Naive thymus-derived CD4-positive, alpha-beta T cell (primary cell): ENCODE data around the gene RSKR. TPM values are rescaled to one million over a fixed set of nuclear protein-coding genes. Genes with fewer than 3 reads are reported as not detected.
"Not testable (repeated sequence)": the region's sequence is repeated elsewhere in the genome, so short reads cannot be mapped to it uniquely, and the experiment has no call there.

Experiments used
- ATAC-seq: fragments of 150-1000 bp; cut with Tn5 transposase; 2 replicates; pipeline ENCODE4 v1.10.0; 2021; ENCODE audit warnings: mild to moderate bottlenecking, moderate library complexity
- CTCF ChIA-PET: fragments of 350-600 bp; sonication (Branson Sonifier 250); formaldehyde crosslinking; loops from one replicate; lab custom pipeline; 2021; ENCODE audit warnings: antibody characterized with exemption; lab: Charles Lee
- POLR2A ChIA-PET: fragments of 350-600 bp; sonication (Branson Sonifier 250); formaldehyde crosslinking; loops from one replicate; lab custom pipeline; 2021; ENCODE audit warnings: antibody characterized with exemption, inconsistent platforms; lab: Charles Lee
- DNase-seq, 9 donors: peaks; one replicate each; pipeline versions ENCODE4 v3.0.0 to v3.0.0-alpha.2; 2020 to 2022; ENCODE audit warnings: mixed read lengths in 1 of 9
- H3K27ac ChIP-seq: one replicate; pipeline ENCODE4 v1.7.0; 2013; ENCODE audit warnings: mild to moderate bottlenecking, low read depth, low read length, moderate library complexity
- H3K27me3 ChIP-seq, 2 donors: one replicate each; pipeline ENCODE4 v1.7.0; 2013; ENCODE audit warnings: low read length in 2 of 2, mild to moderate bottlenecking in 2 of 2, moderate library complexity in 2 of 2; ENCODE audit not compliant: control insufficient read depth in 2 of 2, insufficient read depth in 2 of 2
- H3K36me3 ChIP-seq, 3 experiments: 1 replicate in 2 of 3; 2 replicates in 1 of 3; pipeline ENCODE4 v1.7.0; 2013; ENCODE audit warnings: low read length in 3 of 3, mild to moderate bottlenecking in 3 of 3, moderate library complexity in 1 of 3; ENCODE audit not compliant: insufficient read depth in 3 of 3, control insufficient read depth in 2 of 3
- H3K4me1 ChIP-seq, 2 donors: one replicate each; pipeline ENCODE4 v1.7.0; 2013; ENCODE audit warnings: low read length in 2 of 2, mild to moderate bottlenecking in 2 of 2, moderate library complexity in 1 of 2; ENCODE audit not compliant: control insufficient read depth in 2 of 2, insufficient read depth in 2 of 2
- H3K4me3 ChIP-seq: 2 replicates; pipeline ENCODE4 v1.7.0; 2013; ENCODE audit warnings: mild to moderate bottlenecking, low read length
- H3K9me3 ChIP-seq, 3 experiments: 1 replicate in 2 of 3; 2 replicates in 1 of 3; pipeline ENCODE4 v1.7.0; 2013; ENCODE audit warnings: low read length in 3 of 3; ENCODE audit not compliant: control insufficient read depth in 2 of 3
- H3K27ac Mint-ChIP-seq, 9 donors: one replicate each; pipeline ENCODE4 v1.8.0; 2020 to 2022; ENCODE audit warnings: mixed read lengths in 9 of 9, mild to moderate bottlenecking in 8 of 9, moderate library complexity in 5 of 9, inconsistent platforms in 2 of 9
- H3K27me3 Mint-ChIP-seq, 5 donors: one replicate each; pipeline ENCODE4 v1.8.0; 2021 to 2022; ENCODE audit warnings: mixed read lengths in 5 of 5, mild to moderate bottlenecking in 1 of 5
- H3K36me3 Mint-ChIP-seq, 5 donors: one replicate each; pipeline ENCODE4 v1.8.0; 2020 to 2022; ENCODE audit warnings: mixed read lengths in 5 of 5, mild to moderate bottlenecking in 3 of 5, inconsistent platforms in 1 of 5
- H3K4me1 Mint-ChIP-seq, 7 donors: one replicate each; pipeline ENCODE4 v1.8.0; 2020 to 2022; ENCODE audit warnings: mixed read lengths in 7 of 7, mild to moderate bottlenecking in 3 of 7, inconsistent platforms in 1 of 7
- H3K4me3 Mint-ChIP-seq, 10 donors: one replicate each; pipeline ENCODE4 v1.8.0; 2020 to 2022; ENCODE audit warnings: mild to moderate bottlenecking in 10 of 10, mixed read lengths in 10 of 10, moderate library complexity in 6 of 10, inconsistent platforms in 2 of 10
- H3K9me3 Mint-ChIP-seq, 11 donors: one replicate each; pipeline ENCODE4 v1.8.0; 2020 to 2022; ENCODE audit warnings: mixed read lengths in 11 of 11, mild to moderate bottlenecking in 4 of 11, inconsistent platforms in 1 of 11, moderate library complexity in 1 of 11
- intact Hi-C, 2 donors: fragments of 100-400 bp; cut with micrococcal nuclease; formaldehyde crosslinking; loops; one replicate each; pipeline ENCODE4 v1.15.1; 2023
- polyA plus RNA-seq, 2 donors: library from polyadenylated mRNA; unstranded; fragments of 300-500 nt; fragmentation: Illumina TruSeq; gene quantifications; one replicate each; pipeline ENCODE4 v1.2.3, GENCODE V29; 2021
- total RNA-seq, 6 experiments: library from RNA in 5 of 6; stranded (reverse) in 5 of 6; gene quantifications; 1 replicate in 5 of 6; 2 replicates in 1 of 6; pipeline ENCODE4 v1.2.3 and lab custom pipeline; 2021 to 2026

Gene RSKR
- total and polyA plus RNA-seq, 7 experiments from 2014 or later = 0.20 to 34.5 (median 26.7) TPM; not detected in 1

- Histone ChIP-seq H3K27me3 (no peaks in the 10 kb centered on the region), H3K4me1 (peaks cover 12 to 14% of the 10 kb centered on the region in 2 donors), H3K4me3 (no peak overlapping the region), H3K27ac (no peak overlapping the region), H3K9me3 (no peaks in the 10 kb centered on the region), H3K36me3 (peaks cover 0 to 7% (median 1%) of the 10 kb centered on the region in 3 experiments)
- Mint-ChIP-seq H3K9me3 (no peaks in the 10 kb centered on the region), H3K27me3 (no peaks in the 10 kb centered on the region), H3K4me1 (peaks cover 8 to 48% (median 20%) of the 10 kb centered on the region in 7 donors), H3K27ac (peak overlapping the region in 1 of 9 donors; percentile 76), H3K4me3 (peak overlapping the region in 1 of 10 donors; percentile 37), H3K36me3 (peaks cover 0 to 31% (median 6%) of the 10 kb centered on the region in 5 donors)
- intact Hi-C loops = loop anchor here (1.0 to 10.0 kb wide), 5 partner anchors 8 to 205 kb away; partner anchors contain the start of genes BLTP2 (in 1 of the 2), PIGS (in 1 of the 2), RSKR (in 1 of the 2) and SARM1 (in 1 of the 2)
- POLR2A ChIA-PET = interaction anchor here (12.2 kb wide), 1 partner anchor 17 kb away, joined by 172 read pairs; the partner anchor contains the start of gene SPAG5
- CTCF ChIA-PET = no interaction called here
- DNase-seq (no peak), ATAC-seq (no peak)
Measured at GRCh38 chr17:28579526-28579925, 34.5 kb downstream of the RSKR start.

GRCh38 chr17:28578246-28579195 lies 35.5 kb downstream of the RSKR start:
- peaks cover 8 to 56% (median 23%) of the 10 kb centered on the region in 7 donors for H3K4me1 Mint-ChIP-seq
- H3K9me3 Mint-ChIP-seq = no peaks in the 10 kb centered on the region
- intact Hi-C loops = loop anchor here (1.0 to 10.0 kb wide), 5 partner anchors 7 to 204 kb away; partner anchors contain the start of genes BLTP2 (in 1 of the 2), PIGS (in 1 of the 2), RSKR (in 1 of the 2) and SARM1 (in 1 of the 2)
- ATAC-seq (no peak), DNase-seq (no peak)
- peaks cover 12 to 14% of the 10 kb centered on the region in 2 donors for H3K4me1 ChIP-seq
- H3K27me3 Mint-ChIP-seq = no peaks in the 10 kb centered on the region
- ChIA-PET POLR2A (interaction anchor here (0.6 to 12.2 kb wide), 5 partner anchors 11 to 41 kb away, joined by 3 to 172 read pairs (median 3); partner anchors contain the start of gene SPAG5), CTCF (interaction anchor here (0.8 kb wide), 1 partner anchor 35 kb away, joined by 3 read pairs; no protein-coding TSS in a partner anchor)
- H3K36me3 ChIP-seq = peaks cover 0 to 8% (median 0%) of the 10 kb centered on the region in 3 experiments
- H3K4me3 ChIP-seq = no peak overlapping the region
- H3K4me3 Mint-ChIP-seq = peak overlapping the region in 1 of 10 donors; percentile 37
- no peak overlapping the region for H3K27ac ChIP-seq
- peak overlapping the region in 3 of 9 donors; percentile 27 to 76 (median 43) for H3K27ac Mint-ChIP-seq
- peaks cover 0 to 30% (median 0%) of the 10 kb centered on the region in 5 donors for H3K36me3 Mint-ChIP-seq
- no peaks in the 10 kb centered on the region for H3K9me3 ChIP-seq
- no peaks in the 10 kb centered on the region for H3K27me3 ChIP-seq

DNA sequence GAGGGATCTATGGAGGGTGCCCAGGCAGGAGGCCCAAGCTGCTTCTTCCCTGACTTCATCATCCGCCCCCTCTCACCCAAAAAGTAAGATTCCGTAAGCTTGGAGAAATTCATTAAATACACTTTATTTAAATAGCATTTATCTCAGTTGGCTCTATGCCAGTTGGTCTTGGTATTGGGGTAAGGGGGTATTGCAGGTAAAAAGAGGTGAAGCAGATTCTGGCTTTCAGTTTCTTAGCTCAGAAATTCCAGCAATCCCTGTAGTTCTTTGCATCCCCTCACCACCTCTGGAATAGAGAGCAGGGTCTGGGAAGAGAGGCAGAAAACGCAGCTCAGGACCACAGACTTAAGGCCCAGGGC lies 36.5 kb downstream of the RSKR start:
- Mint-ChIP-seq H3K4me1 (peaks cover 15 to 65% (median 32%) of the 10 kb centered on the region in 7 donors), H3K9me3 (no peaks in the 10 kb centered on the region), H3K36me3 (peaks cover 0 to 37% (median 0%) of the 10 kb centered on the region in 5 donors), H3K27me3 (no peaks in the 10 kb centered on the region), H3K27ac (peak overlapping the region in 6 of 9 donors; percentile 8 to 94 (median 88)), H3K4me3 (peak overlapping the region in 4 of 10 donors; percentile 83 to 94 (median 86))
- ChIA-PET CTCF (interaction anchor here (1.1 kb wide), 1 partner anchor 8 kb away, joined by 3 read pairs; no protein-coding TSS in a partner anchor), POLR2A (interaction anchor here (0.9 to 12.2 kb wide), 10 partner anchors 8 to 374 kb away, joined by 3 to 172 read pairs (median 6); partner anchors contain the start of genes PHF12, PROCA1, SDF2 and SPAG5)
- no peak for DNase-seq
- Histone ChIP-seq H3K27ac (peak overlapping the region; percentile 52), H3K9me3 (no peaks in the 10 kb centered on the region), H3K36me3 (peaks cover 0 to 6% (median 0%) of the 10 kb centered on the region in 3 experiments), H3K27me3 (no peaks in the 10 kb centered on the region), H3K4me1 (peaks cover 13 to 18% of the 10 kb centered on the region in 2 donors), H3K4me3 (peak overlapping the region; percentile 50)
- intact Hi-C loops = loop anchor here (1.0 to 10.0 kb wide), 5 partner anchors 22 to 203 kb away; partner anchors contain the start of genes BLTP2 (in 1 of the 2), RSKR (in 1 of the 2), SARM1 (in 1 of the 2) and SDF2 (in 1 of the 2)
- ATAC-seq = no peak

DNA sequence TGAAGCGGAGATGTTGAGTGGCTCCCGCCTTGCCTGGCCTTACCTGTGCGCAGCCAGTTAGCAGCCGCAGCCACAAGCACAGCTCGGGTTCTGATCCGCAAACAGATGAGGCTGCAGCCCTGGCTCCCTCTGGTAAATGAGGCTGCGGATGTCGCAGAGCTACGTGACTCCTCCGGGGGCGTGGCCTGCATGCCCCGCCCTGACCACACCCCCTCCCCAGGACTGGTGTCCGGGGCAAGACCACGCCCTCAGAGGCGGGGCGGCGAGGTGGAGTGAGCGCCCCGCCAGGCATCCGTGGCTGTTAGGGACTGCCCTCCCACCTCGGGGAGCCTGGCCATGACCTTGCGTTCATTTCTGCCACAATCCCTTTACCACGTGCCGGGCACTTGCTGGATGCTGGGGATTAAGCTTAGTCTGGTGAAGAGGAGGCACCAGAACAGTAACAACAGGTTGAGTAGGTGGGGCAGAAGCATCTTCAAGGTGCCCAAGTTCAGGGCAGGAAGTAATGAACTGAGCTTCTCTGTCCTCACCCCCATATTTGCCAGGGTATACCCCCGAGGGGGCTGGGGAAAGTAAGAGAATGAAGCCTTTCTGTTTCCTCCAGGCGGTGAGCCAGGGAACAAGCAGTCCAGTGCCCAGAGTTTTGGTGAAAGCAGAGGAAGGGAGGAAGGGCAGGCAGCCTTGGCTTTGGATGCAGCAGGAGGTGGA lies 37.1 kb downstream of the RSKR start, which contains the start of gene ALDOC:
Gene ALDOC (minus strand): TSS at position 138 of the 708 bp plus-strand sequence. CDS start 1,363 bp downstream, outside the sequence.
- intact Hi-C loops = loop anchor here (1.0 to 10.0 kb wide), 11 partner anchors 22 to 374 kb away; partner anchors contain the start of genes BLTP2 (in 2 of the 2), SDF2 (in 2 of the 2), SPAG5 (in 2 of the 2) and IFT20 (in 1 of the 2)
- no peaks in the 10 kb centered on the region for H3K27me3 ChIP-seq
- no peaks in the 10 kb centered on the region for H3K9me3 ChIP-seq
- DNase-seq (peak; percentile 95 to 99 (median 98)), ATAC-seq (peak; percentile 100)
- Mint-ChIP-seq H3K27me3 (no peaks in the 10 kb centered on the region), H3K4me1 (peaks cover 20 to 70% (median 38%) of the 10 kb centered on the region in 7 donors), H3K27ac (peak within 1 kb of the TSS; percentile 79 to 95 (median 89)), H3K4me3 (peak within 1 kb of the TSS; percentile 83 to 96 (median 86)), H3K36me3 (peaks cover 0 to 37% (median 0%) of the 10 kb centered on the region in 5 donors), H3K9me3 (no peaks in the 10 kb centered on the region)
- ChIA-PET CTCF (interaction anchor here (1.0 to 1.1 kb wide), 2 partner anchors 9 to 29 kb away, joined by 3 read pairs; no protein-coding TSS in a partner anchor), POLR2A (interaction anchor here (0.9 to 12.2 kb wide), 18 partner anchors 8 to 374 kb away, joined by 3 to 172 read pairs (median 4); partner anchors contain the start of genes BLTP2, IFT20, PHF12 and PROCA1)
- peaks cover 19 to 23% of the 10 kb centered on the region in 2 donors for H3K4me1 ChIP-seq
- H3K27ac ChIP-seq = peak within 1 kb of the TSS; percentile 52
- peaks cover 0 to 6% (median 0%) of the 10 kb centered on the region in 3 experiments for H3K36me3 ChIP-seq
- peak within 1 kb of the TSS; percentile 50 for H3K4me3 ChIP-seq

DNA sequence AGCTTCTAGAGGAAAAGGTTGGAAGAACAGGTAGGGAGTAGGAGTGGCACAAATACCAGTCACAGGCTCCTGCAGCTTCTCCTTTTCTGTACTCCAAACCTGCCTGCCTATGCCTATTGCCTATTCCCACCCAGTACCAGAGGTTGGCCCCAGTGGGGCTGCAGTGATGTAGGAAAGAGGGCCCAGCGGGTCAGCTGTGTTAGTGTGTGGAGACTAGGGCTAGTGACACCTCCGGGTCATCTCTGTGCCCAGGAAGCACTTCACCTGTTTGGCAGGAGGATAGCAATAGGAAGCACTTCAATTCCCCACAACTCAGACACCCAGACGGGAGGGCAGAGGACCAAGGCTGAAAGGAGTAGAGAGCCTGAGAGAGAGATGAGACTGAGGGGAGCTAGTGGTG lies 38.0 kb downstream of the RSKR start:
- Mint-ChIP-seq H3K4me3 (peak overlapping the region; percentile 83 to 96 (median 86)), H3K36me3 (peaks cover 0 to 37% (median 0%) of the 10 kb centered on the region in 5 donors), H3K27ac (peak overlapping the region; percentile 78 to 95 (median 89)), H3K4me1 (peaks cover 21 to 74% (median 42%) of the 10 kb centered on the region in 7 donors)
- ATAC-seq, CTCF ChIA-PET, H3K27me3 Mint-ChIP-seq, H3K27ac ChIP-seq, H3K9me3 ChIP-seq, DNase-seq, H3K27me3 ChIP-seq, H3K4me3 ChIP-seq, H3K9me3 Mint-ChIP-seq: not testable (repeated sequence)
- POLR2A ChIA-PET = interaction anchor here (1.0 to 12.2 kb wide), 13 partner anchors 16 to 240 kb away, joined by 3 to 172 read pairs (median 5); partner anchors contain the start of genes BLTP2, IFT20, PROCA1 and SPAG5
- H3K4me1 ChIP-seq = peaks cover 20 to 24% of the 10 kb centered on the region in 2 donors
- H3K36me3 ChIP-seq = peaks cover 0 to 12% (median 0%) of the 10 kb centered on the region in 3 experiments
- intact Hi-C loops = loop anchor here (1.0 to 10.0 kb wide), 11 partner anchors 23 to 375 kb away; partner anchors contain the start of genes BLTP2 (in 2 of the 2), SDF2 (in 2 of the 2), IFT20 (in 1 of the 2) and PHF12 (in 1 of the 2)
